Keratinocyte (primary cell): Measurements from ENCODE around the gene DDX52.

Experiments
- EZH2 ChIP-seq: IDR thresholded peaks from one replicate; pipeline ENCODE4 v1.6.1; 2012; ENCODE audit warnings: inconsistent platforms, mild to moderate bottlenecking, low read length, moderate library complexity
- TF ChIP-seq, protein P1 (sequence below), 3 experiments: IDR thresholded peaks in 1 of 3; conservative IDR thresholded peaks in 1 of 3; optimal IDR thresholded peaks in 1 of 3; 2 replicates in 2 of 3; 3 replicates in 1 of 3; pipeline versions ENCODE3 to v1.5.1; 2011; ENCODE audit warnings: low read length in 3 of 3, mild to moderate bottlenecking in 3 of 3, moderate library complexity in 2 of 3, control low read depth in 1 of 3, inconsistent platforms in 1 of 3; ENCODE audit not compliant: insufficient read depth in 2 of 3; ENCODE audit errors: extremely low read depth in 1 of 3

DNA sequence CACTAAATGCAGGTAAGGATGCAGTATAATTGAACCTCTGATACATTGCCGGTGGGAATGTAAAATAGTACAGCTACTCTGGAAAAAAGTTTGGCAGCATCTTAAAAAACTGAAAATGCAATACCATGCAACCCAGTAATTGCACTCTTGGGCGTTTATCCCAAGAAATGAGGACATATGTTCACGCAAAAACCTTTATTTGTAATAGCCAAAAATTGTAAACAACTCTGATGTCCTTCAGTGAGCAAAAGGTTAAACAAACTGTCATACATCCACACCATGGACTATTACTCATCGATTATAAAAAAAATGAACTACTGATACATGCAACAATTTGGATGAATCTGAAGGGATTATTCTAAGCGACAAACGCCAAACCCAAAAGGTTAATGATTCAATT is 51.0 kb downstream of the DDX52 start:
- TF ChIP-seq, protein P1, sequence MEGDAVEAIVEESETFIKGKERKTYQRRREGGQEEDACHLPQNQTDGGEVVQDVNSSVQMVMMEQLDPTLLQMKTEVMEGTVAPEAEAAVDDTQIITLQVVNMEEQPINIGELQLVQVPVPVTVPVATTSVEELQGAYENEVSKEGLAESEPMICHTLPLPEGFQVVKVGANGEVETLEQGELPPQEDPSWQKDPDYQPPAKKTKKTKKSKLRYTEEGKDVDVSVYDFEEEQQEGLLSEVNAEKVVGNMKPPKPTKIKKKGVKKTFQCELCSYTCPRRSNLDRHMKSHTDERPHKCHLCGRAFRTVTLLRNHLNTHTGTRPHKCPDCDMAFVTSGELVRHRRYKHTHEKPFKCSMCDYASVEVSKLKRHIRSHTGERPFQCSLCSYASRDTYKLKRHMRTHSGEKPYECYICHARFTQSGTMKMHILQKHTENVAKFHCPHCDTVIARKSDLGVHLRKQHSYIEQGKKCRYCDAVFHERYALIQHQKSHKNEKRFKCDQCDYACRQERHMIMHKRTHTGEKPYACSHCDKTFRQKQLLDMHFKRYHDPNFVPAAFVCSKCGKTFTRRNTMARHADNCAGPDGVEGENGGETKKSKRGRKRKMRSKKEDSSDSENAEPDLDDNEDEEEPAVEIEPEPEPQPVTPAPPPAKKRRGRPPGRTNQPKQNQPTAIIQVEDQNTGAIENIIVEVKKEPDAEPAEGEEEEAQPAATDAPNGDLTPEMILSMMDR (optimal IDR thresholded peaks at IDR 0.05 in 1 of 3, IDR thresholded peaks at IDR 0.05 in 1 of 3, conservative IDR thresholded peaks at IDR 0.05 in 1 of 3; ENCODE audit: extremely low read depth in 1 of 3, insufficient read depth in 2 of 3, low read length in 3 of 3) = no peak
- TF ChIP-seq EZH2 = no peak
